Caco-2 (cell line): Measurements from ENCODE around the gene FGFR3. TPM values are rescaled to one million over a fixed set of nuclear protein-coding genes. Genes with fewer than 3 reads are reported as not detected.
A peak's percentile ranks its signal among the peaks of the same experiment; 100 is the strongest.

Experiments
- BruUV-seq: library from RNA; stranded (reverse); fragments of 400-500 nt; replicated peaks from 2 replicates; lab custom pipeline; 2021; lab: Mats Ljungman, UMichigan
- CTCF ChIA-PET: fragments of 300-600 bp; sonication (Branson Sonifier 250); formaldehyde crosslinking; loops from one replicate; lab custom pipeline; 2022; ENCODE audit warnings: antibody characterized with exemption; lab: Charles Lee
- POLR2A ChIA-PET: fragments of 300-600 bp; sonication (Branson Sonifier 250); formaldehyde crosslinking; loops from one replicate; lab custom pipeline; 2022; ENCODE audit warnings: antibody characterized with exemption; lab: Charles Lee
- DNase-seq, 2 experiments: peaks; one replicate each; pipeline versions ENCODE4 v3.0.0 to v3.0.0-alpha.2; 2020 to 2022
- H3K27me3 ChIP-seq: replicated peaks from 2 replicates; pipeline ENCODE4 v1.6.0; 2011; ENCODE audit warnings: low read length; ENCODE audit not compliant: control insufficient read depth, insufficient read depth
- H3K36me3 ChIP-seq: 2 replicates; pipeline ENCODE4 v1.5.1; 2011; ENCODE audit warnings: low read length; ENCODE audit not compliant: control insufficient read depth, insufficient read depth
- H3K4me1 ChIP-seq: fragments of 250-450 bp; sonication (Bioruptor Pico); 2 replicates; pipeline ENCODE4 v1.5.1; 2020; ENCODE audit warnings: mild to moderate bottlenecking
- H3K4me3 ChIP-seq: 2 replicates; pipeline ENCODE4 v1.5.1; 2011; ENCODE audit warnings: low read depth, mild to moderate bottlenecking, control low read depth, low read length
- H3K9me3 ChIP-seq: fragments of 250-450 bp; sonication (Bioruptor Pico); 2 replicates; pipeline ENCODE4 v1.5.1; 2020; ENCODE audit warnings: mild to moderate bottlenecking, moderate library complexity
- H3K27ac Mint-ChIP-seq: one replicate; pipeline ENCODE4 v1.8.0; 2022; ENCODE audit warnings: mixed read lengths; ENCODE audit not compliant: unreplicated experiment
- H3K27me3 Mint-ChIP-seq: one replicate; pipeline ENCODE4 v1.8.0; 2022; ENCODE audit warnings: mixed read lengths; ENCODE audit not compliant: insufficient read depth, unreplicated experiment
- H3K36me3 Mint-ChIP-seq: one replicate; pipeline ENCODE4 v1.8.0; 2022; ENCODE audit warnings: mild to moderate bottlenecking, mixed read lengths; ENCODE audit not compliant: insufficient read depth, unreplicated experiment
- H3K4me1 Mint-ChIP-seq: one replicate; pipeline ENCODE4 v1.8.0; 2022; ENCODE audit warnings: low read depth, mixed read lengths; ENCODE audit not compliant: unreplicated experiment
- H3K4me3 Mint-ChIP-seq: one replicate; pipeline ENCODE4 v1.8.0; 2022; ENCODE audit warnings: mild to moderate bottlenecking, moderate library complexity, mixed read lengths; ENCODE audit not compliant: unreplicated experiment
- H3K9me3 Mint-ChIP-seq: one replicate; pipeline ENCODE4 v1.8.0; 2022; ENCODE audit warnings: mixed read lengths; ENCODE audit not compliant: unreplicated experiment
- CTCF ChIP-seq, 2 experiments: fragments of 200-600 bp in 1 of 2; IDR thresholded peaks; 1 replicate in 1 of 2; 2 replicates in 1 of 2; pipeline versions ENCODE4 v1.5.1 to v1.8.0; 2011 to 2022; ENCODE audit warnings: antibody characterized with exemption in 1 of 2, control low read depth in 1 of 2, inconsistent platforms in 1 of 2, low read depth in 1 of 2, low read length in 1 of 2, mild to moderate bottlenecking in 1 of 2, moderate library complexity in 1 of 2; ENCODE audit not compliant: insufficient read depth in 1 of 2, severe bottlenecking in 1 of 2, unreplicated experiment in 1 of 2
- intact Hi-C: fragments of 100-400 bp; cut with micrococcal nuclease; formaldehyde crosslinking; loops from one replicate; pipeline ENCODE4 v1.10.0; 2022; ENCODE audit not compliant: unreplicated experiment
- total RNA-seq: library from RNA; stranded (reverse); gene quantifications from 2 replicates; pipeline ENCODE4 v1.2.3, GENCODE V29; 2022

Gene FGFR3
- total RNA-seq, 1 experiment from 2014 or later: 132 TPM

- no peak overlapping the region for H3K27ac Mint-ChIP-seq
- no peak overlapping the region for H3K4me3 ChIP-seq
- no peaks in the 10 kb centered on the region for H3K27me3 Mint-ChIP-seq
- H3K9me3 Mint-ChIP-seq: no peaks in the 10 kb centered on the region
- ChIA-PET POLR2A (no interaction called here), CTCF (no interaction called here)
- TF ChIP-seq CTCF (IDR thresholded peaks at IDR 0.05; ENCODE audit: insufficient read depth in 1 of 2, low read depth in 1 of 2, low read length in 1 of 2, severe bottlenecking in 1 of 2, unreplicated experiment in 1 of 2): no peak
- no peak for DNase-seq
- BruUV-seq: no TSS peak
- H3K27me3 ChIP-seq: no peaks in the 10 kb centered on the region
- H3K4me3 Mint-ChIP-seq: no peak overlapping the region
- intact Hi-C loops: no loop called here
- no peaks in the 10 kb centered on the region for H3K4me1 Mint-ChIP-seq
- no peaks in the 10 kb centered on the region; the same call in 1 of the 2 replicates for H3K36me3 ChIP-seq
- H3K9me3 ChIP-seq: no peaks in the 10 kb centered on the region
- peaks cover 74% of the 10 kb centered on the region for H3K36me3 Mint-ChIP-seq
- H3K4me1 ChIP-seq: no peaks in the 10 kb centered on the region
These were observed 43.6 kb downstream of the FGFR3 start for GRCh38 chr4:1836650-1837049.

GRCh38 chr4:1837069-1837468 lies 44.0 kb downstream of the FGFR3 start:
- CTCF ChIA-PET: no interaction called here
- H3K4me3 Mint-ChIP-seq: no peak overlapping the region
- POLR2A ChIA-PET: no interaction called here
- intact Hi-C loops: no loop called here
- no peak overlapping the region for H3K27ac Mint-ChIP-seq
- no peak overlapping the region for H3K4me3 ChIP-seq
- no peaks in the 10 kb centered on the region; the same call in 1 of the 2 replicates for H3K36me3 ChIP-seq
- H3K27me3 Mint-ChIP-seq: no peaks in the 10 kb centered on the region
- no peaks in the 10 kb centered on the region for H3K27me3 ChIP-seq
- no peak for TF ChIP-seq CTCF (IDR thresholded peaks at IDR 0.05; ENCODE audit: insufficient read depth in 1 of 2, low read depth in 1 of 2, low read length in 1 of 2, severe bottlenecking in 1 of 2, unreplicated experiment in 1 of 2)
- DNase-seq: no peak
- peaks cover 70% of the 10 kb centered on the region for H3K36me3 Mint-ChIP-seq
- no peaks in the 10 kb centered on the region for H3K4me1 Mint-ChIP-seq
- no TSS peak for BruUV-seq
- no peaks in the 10 kb centered on the region for H3K4me1 ChIP-seq
- H3K9me3 Mint-ChIP-seq: no peaks in the 10 kb centered on the region
- no peaks in the 10 kb centered on the region for H3K9me3 ChIP-seq

- H3K9me3 ChIP-seq: no peaks in the 10 kb centered on the region
- ChIA-PET POLR2A (no interaction called here), CTCF (interaction anchor here (0.6 kb wide), 1 partner anchor 664 kb away, joined by 6 read pairs; no protein-coding TSS in a partner anchor)
- no peaks in the 10 kb centered on the region; the same call in 1 of the 2 replicates for H3K36me3 ChIP-seq
- DNase-seq: no peak
- Mint-ChIP-seq H3K27me3 (no peaks in the 10 kb centered on the region), H3K4me1 (no peaks in the 10 kb centered on the region), H3K27ac (peak overlapping the region; percentile 66), H3K4me3 (no peak overlapping the region), H3K9me3 (no peaks in the 10 kb centered on the region), H3K36me3 (peaks cover 73% of the 10 kb centered on the region)
- intact Hi-C loops: no loop called here
- no peak for TF ChIP-seq CTCF (IDR thresholded peaks at IDR 0.05; ENCODE audit: insufficient read depth in 1 of 2, low read depth in 1 of 2, low read length in 1 of 2, severe bottlenecking in 1 of 2, unreplicated experiment in 1 of 2)
- no peaks in the 10 kb centered on the region for H3K27me3 ChIP-seq
- no peak overlapping the region for H3K4me3 ChIP-seq
- BruUV-seq: no TSS peak
- no peaks in the 10 kb centered on the region for H3K4me1 ChIP-seq
These were observed 46.2 kb downstream of the FGFR3 start for GRCh38 chr4:1839282-1839681.
